Right lobe of liver (tissue), 4 donors: Measurements from ENCODE around the gene PPP1R36.

Source experiments
- CTCF ChIP-seq, 4 donors: fragments of 200-600 bp in 3 of 4; fragments of 450-650 bp in 1 of 4; IDR thresholded peaks; one replicate each; pipeline versions ENCODE4 v1.5.1 to v1.8.0; 2016 to 2022; ENCODE audit warnings: antibody characterized with exemption in 4 of 4, mild to moderate bottlenecking in 2 of 4
- POLR2A ChIP-seq: fragments of 450-650 bp; IDR thresholded peaks from one replicate; pipeline ENCODE4 v1.6.1; 2017; ENCODE audit warnings: antibody characterized with exemption, mild to moderate bottlenecking
- donor health status: DM: no; HTN: no; CAD: no.
- donor health status: DM: no; HTN: no; CAD: no.
- donor health status: DM: no; HTN: yes; CAD: no.

- TF ChIP-seq CTCF (IDR thresholded peaks at IDR 0.05) = no peak
- no peak for TF ChIP-seq POLR2A
Observed at GRCh38 chr14:64522591-64523355, 27.0 kb upstream of the PPP1R36 start.
